Ramos (cell line): ENCODE measurements around the gene SPRY1.

Source experiments
- in situ Hi-C: fragments of 300-500 bp; cut with MboI; formaldehyde crosslinking; loops from one replicate; pipeline ENCODE4 v1.14.3; 2022; ENCODE audit warnings: low sequenced_read_pairs; ENCODE audit not compliant: unreplicated experiment

The SPRY1 gene

GRCh38 chr4:123396307-123397143 is at the start of gene SPRY1:
SPRY1 (plus strand) TSS chr4:123396795; CDS start chr4:123401592, 4,797 bp downstream.
- in situ Hi-C loops: no loop called here

GRCh38 chr4:123346951-123347350 is 49.6 kb upstream of the SPRY1 start:
- in situ Hi-C loops: no loop called here

GRCh38 chr4:123348946-123349345 is 47.6 kb upstream of the SPRY1 start:
- in situ Hi-C loops: no loop called here

GRCh38 chr4:123349421-123350190 is 47.0 kb upstream of the SPRY1 start:
- in situ Hi-C loops: no loop called here

GRCh38 chr4:123350191-123350544 is 46.4 kb upstream of the SPRY1 start:
- in situ Hi-C loops: no loop called here

- in situ Hi-C loops: no loop called here
Observed at GRCh38 chr4:123350726-123351125, 45.9 kb upstream of the SPRY1 start.

- in situ Hi-C loops: no loop called here
Observed at GRCh38 chr4:123351713-123352112, 44.9 kb upstream of the SPRY1 start.

- in situ Hi-C loops: no loop called here
Observed at GRCh38 chr4:123352240-123352945, 44.2 kb upstream of the SPRY1 start.

- in situ Hi-C loops: no loop called here
Observed at GRCh38 chr4:123352966-123353365, 43.6 kb upstream of the SPRY1 start.

GRCh38 chr4:123353656-123354055 is 42.9 kb upstream of the SPRY1 start:
- in situ Hi-C loops: no loop called here

- in situ Hi-C loops: no loop called here
Observed at GRCh38 chr4:123354701-123355100, 41.9 kb upstream of the SPRY1 start.

- in situ Hi-C loops: no loop called here
Observed at GRCh38 chr4:123356921-123357320, 39.7 kb upstream of the SPRY1 start.

GRCh38 chr4:123359449-123360315 is 36.9 kb upstream of the SPRY1 start:
- in situ Hi-C loops: no loop called here

GRCh38 chr4:123361195-123361861 is 35.3 kb upstream of the SPRY1 start:
- in situ Hi-C loops: no loop called here

GRCh38 chr4:123362103-123362502 is 34.5 kb upstream of the SPRY1 start:
- in situ Hi-C loops: no loop called here

- in situ Hi-C loops: no loop called here
Observed at GRCh38 chr4:123363729-123364128, 32.9 kb upstream of the SPRY1 start.

- in situ Hi-C loops: no loop called here
Observed at GRCh38 chr4:123364906-123365305, 31.7 kb upstream of the SPRY1 start.

GRCh38 chr4:123365412-123365811 is 31.2 kb upstream of the SPRY1 start:
- in situ Hi-C loops: no loop called here

GRCh38 chr4:123366144-123366748 is 30.3 kb upstream of the SPRY1 start:
- in situ Hi-C loops: no loop called here
